ENCODE data around the gene FAM98A. TPM values are rescaled to one million over a fixed set of nuclear protein-coding genes. Genes with fewer than 3 reads are reported as not detected.

FAM98A gene
- total and polyA plus RNA-seq, 8 donors = 28.5 to 51.4 (median 33.8) TPM

DNA sequence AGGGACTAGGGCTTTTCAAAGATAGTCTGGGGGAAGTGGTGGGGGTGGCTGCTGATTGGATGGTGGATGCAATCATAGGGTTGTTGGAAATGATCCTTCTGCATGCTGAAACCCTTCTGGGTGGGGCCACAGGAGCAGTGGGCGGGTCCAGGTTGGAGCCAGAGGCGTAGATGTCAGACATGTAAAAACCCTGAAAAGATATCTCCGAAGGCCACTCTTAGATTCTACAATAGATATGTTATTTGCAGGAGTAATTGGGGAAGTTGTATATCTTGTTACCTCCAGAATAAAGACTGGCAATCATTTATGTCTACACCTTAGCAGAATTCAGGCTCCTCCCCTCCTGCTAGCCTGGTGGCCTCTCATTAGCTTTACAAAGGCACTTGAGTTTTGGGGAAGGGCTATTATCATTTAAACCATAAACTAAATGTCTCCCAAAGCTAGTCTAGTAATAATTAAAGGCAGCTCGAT is 8.2 kb upstream of the FAM98A start:
- Histone ChIP-seq H3K36me3 (no peaks in the 10 kb centered on the region), H3K4me1 (no peaks in the 10 kb centered on the region), H3K4me3 (no peak overlapping the region), H3K27ac (no peak overlapping the region), H3K9me3 (no peaks in the 10 kb centered on the region), H3K27me3 (no peaks in the 10 kb centered on the region)
- ATAC-seq = no peak
- TF ChIP-seq, protein P1, sequence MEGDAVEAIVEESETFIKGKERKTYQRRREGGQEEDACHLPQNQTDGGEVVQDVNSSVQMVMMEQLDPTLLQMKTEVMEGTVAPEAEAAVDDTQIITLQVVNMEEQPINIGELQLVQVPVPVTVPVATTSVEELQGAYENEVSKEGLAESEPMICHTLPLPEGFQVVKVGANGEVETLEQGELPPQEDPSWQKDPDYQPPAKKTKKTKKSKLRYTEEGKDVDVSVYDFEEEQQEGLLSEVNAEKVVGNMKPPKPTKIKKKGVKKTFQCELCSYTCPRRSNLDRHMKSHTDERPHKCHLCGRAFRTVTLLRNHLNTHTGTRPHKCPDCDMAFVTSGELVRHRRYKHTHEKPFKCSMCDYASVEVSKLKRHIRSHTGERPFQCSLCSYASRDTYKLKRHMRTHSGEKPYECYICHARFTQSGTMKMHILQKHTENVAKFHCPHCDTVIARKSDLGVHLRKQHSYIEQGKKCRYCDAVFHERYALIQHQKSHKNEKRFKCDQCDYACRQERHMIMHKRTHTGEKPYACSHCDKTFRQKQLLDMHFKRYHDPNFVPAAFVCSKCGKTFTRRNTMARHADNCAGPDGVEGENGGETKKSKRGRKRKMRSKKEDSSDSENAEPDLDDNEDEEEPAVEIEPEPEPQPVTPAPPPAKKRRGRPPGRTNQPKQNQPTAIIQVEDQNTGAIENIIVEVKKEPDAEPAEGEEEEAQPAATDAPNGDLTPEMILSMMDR (IDR thresholded peaks at IDR 0.05) = no peak
- intact Hi-C loops (cut with DNase I) = no loop called here
- DNase-seq = no peak

DNA sequence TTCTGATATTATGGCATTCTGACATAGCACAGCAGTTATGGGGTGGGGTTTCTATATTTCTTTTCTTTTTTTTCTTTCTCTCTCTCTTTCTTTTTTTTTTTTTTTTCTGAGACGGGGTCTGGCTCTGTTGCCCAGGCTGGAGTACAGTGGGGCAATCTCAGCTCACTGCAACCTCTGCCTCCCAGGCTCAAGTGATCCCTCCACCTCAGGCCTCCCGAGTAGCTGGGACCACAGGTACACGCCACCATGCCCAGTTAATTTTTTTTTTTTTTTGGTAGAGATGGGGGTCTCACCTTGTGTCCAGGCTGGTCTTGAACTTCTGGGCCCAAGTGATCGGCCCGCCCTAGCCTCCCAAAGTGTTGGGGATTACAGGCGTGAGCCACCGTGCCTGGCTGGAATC is 7.5 kb upstream of the FAM98A start:
- Histone ChIP-seq H3K4me3 (no peak overlapping the region), H3K4me1 (no peaks in the 10 kb centered on the region), H3K27me3 (no peaks in the 10 kb centered on the region), H3K27ac (no peak overlapping the region), H3K9me3 (no peaks in the 10 kb centered on the region), H3K36me3 (no peaks in the 10 kb centered on the region)
- intact Hi-C loops (cut with DNase I) = no loop called here
- ATAC-seq (no peak), DNase-seq (no peak)
- TF ChIP-seq, protein P1 (IDR thresholded peaks at IDR 0.05) = no peak

DNA sequence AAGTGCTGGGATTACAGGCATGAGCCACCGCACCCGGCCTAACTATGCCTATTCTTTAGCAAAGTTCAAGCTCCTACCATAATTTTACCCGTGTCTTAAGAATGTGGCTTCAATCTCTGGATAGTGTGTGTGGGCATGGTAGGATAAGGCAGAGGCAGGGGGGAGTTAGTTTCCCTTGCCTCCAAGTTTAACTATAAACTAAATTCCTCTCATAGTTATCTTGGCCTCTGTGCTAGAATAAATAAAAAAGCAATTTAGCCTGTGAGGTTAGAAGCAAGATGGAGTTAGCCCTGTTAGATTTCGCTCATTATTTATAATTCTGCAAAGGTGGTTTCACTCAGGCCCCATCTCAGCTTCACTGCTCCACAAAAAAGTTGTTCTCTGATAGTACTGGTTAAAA is 7.0 kb upstream of the FAM98A start:
- Histone ChIP-seq H3K4me3 (no peak overlapping the region), H3K27ac (no peak overlapping the region), H3K4me1 (no peaks in the 10 kb centered on the region), H3K36me3 (no peaks in the 10 kb centered on the region), H3K9me3 (no peaks in the 10 kb centered on the region), H3K27me3 (no peaks in the 10 kb centered on the region)
- intact Hi-C loops (cut with DNase I) = no loop called here
- DNase-seq (no peak), ATAC-seq (no peak)
- TF ChIP-seq, protein P1 (IDR thresholded peaks at IDR 0.05) = no peak

DNA sequence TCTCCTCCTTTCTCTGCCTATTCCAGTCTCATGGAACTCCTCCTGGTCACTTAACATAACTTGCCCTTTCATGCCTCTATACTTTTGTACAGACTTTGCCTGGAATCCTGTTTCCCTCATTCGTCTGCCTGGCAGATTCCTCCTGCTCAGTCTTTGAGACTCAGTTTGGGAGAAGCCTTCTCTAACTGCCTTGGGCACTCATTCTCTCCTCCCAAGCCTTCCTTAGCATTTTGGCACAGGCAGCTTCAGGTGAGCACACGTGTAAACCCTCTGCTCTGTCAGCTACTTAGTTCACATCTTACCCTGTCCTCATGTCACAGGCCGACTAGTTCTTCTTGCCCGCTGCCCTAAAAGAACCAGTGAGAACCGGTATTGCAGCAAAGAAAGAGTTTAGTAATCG is 6.0 kb upstream of the FAM98A start:
- H3K36me3 ChIP-seq = no peaks in the 10 kb centered on the region
- no peaks in the 10 kb centered on the region for H3K27me3 ChIP-seq
- DNase-seq (no peak), ATAC-seq (no peak)
- no peak overlapping the region for H3K27ac ChIP-seq
- intact Hi-C loops (cut with DNase I) = no loop called here
- TF ChIP-seq, protein P1 (IDR thresholded peaks at IDR 0.05) = no peak
- no peaks in the 10 kb centered on the region for H3K4me1 ChIP-seq
- H3K4me3 ChIP-seq = no peak overlapping the region
- H3K9me3 ChIP-seq = no peaks in the 10 kb centered on the region

DNA sequence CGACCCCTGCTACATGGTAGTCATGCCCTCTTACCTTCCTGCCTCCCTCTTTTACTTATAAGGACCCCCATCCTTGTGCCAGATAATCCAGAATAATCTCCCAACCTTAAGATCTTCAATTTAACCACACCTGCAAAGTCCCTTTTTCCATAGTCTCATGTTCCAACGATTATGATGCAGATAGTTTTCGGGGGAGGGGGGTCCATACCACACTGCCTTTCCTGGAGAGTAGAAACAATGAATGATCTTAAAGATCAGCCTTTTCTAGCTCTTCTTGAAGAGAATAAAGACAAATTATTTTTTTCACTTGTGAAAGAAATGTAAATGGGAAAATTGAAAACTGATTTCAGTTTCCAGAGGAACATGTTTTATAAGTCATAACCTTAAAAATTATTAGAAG is 4.3 kb upstream of the FAM98A start:
- no peak for ATAC-seq
- TF ChIP-seq, protein P1 (IDR thresholded peaks at IDR 0.05) = no peak
- Histone ChIP-seq H3K4me1 (peaks cover 0 to 3% of the 10 kb centered on the region in 2 donors), H3K4me3 (no peak overlapping the region), H3K27me3 (no peaks in the 10 kb centered on the region), H3K36me3 (no peaks in the 10 kb centered on the region), H3K9me3 (no peaks in the 10 kb centered on the region), H3K27ac (no peak overlapping the region)
- intact Hi-C loops (cut with DNase I) = no loop called here
- DNase-seq = no peak
